NAMALWA (cell line): ENCODE data around the gene FOXN3.
"Not testable (repeated sequence)": the region's sequence is repeated elsewhere in the genome, so short reads cannot be mapped to it uniquely, and the experiment has no call there.

Experiments
- DNase-seq: peaks from one replicate; pipeline ENCODE4 v3.0.0-alpha.2; 2015; ENCODE audit warnings: low spot score

FOXN3 gene

GRCh38 chr14:89302396-89302950 is 114.6 kb downstream of the FOXN3 start:
- DNase-seq: no peak

- DNase-seq: no peak
Observed at GRCh38 chr14:89299587-89299986, 117.4 kb downstream of the FOXN3 start.

- no peak for DNase-seq
Observed at GRCh38 chr14:89298056-89298834, 118.8 kb downstream of the FOXN3 start.

- DNase-seq: no peak
Observed at GRCh38 chr14:89296281-89296745, 120.7 kb downstream of the FOXN3 start.

DNA sequence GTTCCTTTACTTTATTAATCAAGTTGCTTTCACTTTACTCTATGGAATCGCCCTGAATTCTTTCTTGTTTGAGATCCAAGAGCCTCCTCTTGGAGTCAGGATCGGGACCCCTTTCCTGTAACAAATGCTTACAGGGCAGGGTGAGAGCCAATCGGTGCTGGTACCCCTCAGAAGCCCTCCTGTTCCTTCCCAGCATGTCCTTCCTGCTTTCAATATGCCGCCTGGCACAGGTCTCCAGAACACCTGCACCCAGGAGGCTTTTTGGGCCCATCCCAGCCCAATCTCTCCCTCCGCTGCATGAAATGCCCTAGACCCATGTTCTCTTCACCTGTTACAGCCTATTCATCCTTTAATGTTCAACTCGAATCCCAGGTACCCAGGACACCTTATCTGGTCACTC is 122.2 kb downstream of the FOXN3 start:
- no peak for DNase-seq

- not testable (repeated sequence) for DNase-seq
Observed at GRCh38 chr14:89294469-89294868, 122.6 kb downstream of the FOXN3 start.

DNA sequence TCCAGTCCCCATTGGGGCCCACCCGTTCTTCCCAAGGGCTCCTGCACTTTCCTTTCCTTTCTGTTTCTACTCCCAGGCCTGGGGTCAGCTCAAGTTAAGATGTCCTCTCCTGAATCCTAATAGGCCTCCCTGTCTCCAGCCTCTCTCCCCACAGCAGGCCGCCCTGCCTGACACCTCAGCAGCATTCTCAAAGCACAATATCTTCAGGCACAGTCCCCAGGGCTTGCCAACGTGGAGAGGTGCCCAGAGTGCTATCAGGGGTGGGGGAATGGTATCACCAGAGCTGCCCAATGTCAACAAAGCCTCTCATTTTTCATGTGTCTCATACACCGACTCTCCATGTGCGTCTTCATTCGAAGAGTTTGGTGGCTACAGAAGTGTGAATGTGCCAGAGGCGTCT is 123.0 kb downstream of the FOXN3 start:
- no peak for DNase-seq

GRCh38 chr14:89293314-89293916 is 123.6 kb downstream of the FOXN3 start:
- DNase-seq: no peak

- no peak for DNase-seq
Observed at GRCh38 chr14:89292579-89293313, 124.3 kb downstream of the FOXN3 start.

- no peak for DNase-seq
Observed at GRCh38 chr14:89291351-89291940, 125.6 kb downstream of the FOXN3 start.

GRCh38 chr14:89290813-89291212 is 126.2 kb downstream of the FOXN3 start:
- DNase-seq: no peak

GRCh38 chr14:89289477-89289876 is 127.6 kb downstream of the FOXN3 start:
- DNase-seq: no peak

DNA sequence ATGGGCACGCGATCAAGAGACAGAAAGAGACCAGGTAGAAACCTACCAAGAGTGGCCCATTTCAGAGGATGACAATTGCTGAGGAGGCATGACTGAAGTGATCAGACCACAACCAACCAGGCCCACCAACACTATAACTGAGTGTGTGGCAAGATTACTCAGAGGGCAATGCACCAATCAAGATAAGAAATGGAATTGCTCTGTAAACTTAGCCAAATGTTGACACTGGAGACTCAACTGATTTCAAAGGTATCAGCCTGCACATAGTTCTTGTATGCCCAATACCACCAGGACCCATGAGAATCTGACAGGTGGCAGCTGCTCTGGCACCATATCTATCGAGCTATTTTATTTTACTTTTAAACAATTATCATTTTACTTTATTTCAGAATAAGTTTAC is 128.9 kb downstream of the FOXN3 start:
- no peak for DNase-seq

GRCh38 chr14:89284333-89285058 is 132.5 kb downstream of the FOXN3 start:
- DNase-seq: no peak

GRCh38 chr14:89283327-89284060 is 133.5 kb downstream of the FOXN3 start:
- no peak for DNase-seq

DNA sequence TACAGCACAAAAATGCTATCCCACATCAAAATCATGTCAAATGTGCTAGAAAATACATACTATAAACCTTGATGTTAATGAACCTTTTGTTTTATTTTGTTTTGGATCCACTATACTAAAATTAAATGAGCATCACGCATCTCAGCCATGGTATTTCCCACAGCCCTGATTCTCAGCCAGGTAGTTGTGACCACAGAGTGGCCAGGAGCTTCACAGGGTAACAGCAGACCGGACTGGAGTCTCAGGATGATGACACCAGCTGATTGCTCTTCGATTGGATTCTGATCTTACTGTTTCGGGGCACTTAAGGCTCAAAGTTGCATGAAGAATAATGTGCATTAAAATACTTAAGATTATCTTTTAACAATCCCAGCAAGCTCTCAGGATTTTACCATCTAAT is 134.8 kb downstream of the FOXN3 start:
- no peak for DNase-seq

- DNase-seq: no peak
Observed at GRCh38 chr14:89280600-89280999, 136.4 kb downstream of the FOXN3 start.

DNA sequence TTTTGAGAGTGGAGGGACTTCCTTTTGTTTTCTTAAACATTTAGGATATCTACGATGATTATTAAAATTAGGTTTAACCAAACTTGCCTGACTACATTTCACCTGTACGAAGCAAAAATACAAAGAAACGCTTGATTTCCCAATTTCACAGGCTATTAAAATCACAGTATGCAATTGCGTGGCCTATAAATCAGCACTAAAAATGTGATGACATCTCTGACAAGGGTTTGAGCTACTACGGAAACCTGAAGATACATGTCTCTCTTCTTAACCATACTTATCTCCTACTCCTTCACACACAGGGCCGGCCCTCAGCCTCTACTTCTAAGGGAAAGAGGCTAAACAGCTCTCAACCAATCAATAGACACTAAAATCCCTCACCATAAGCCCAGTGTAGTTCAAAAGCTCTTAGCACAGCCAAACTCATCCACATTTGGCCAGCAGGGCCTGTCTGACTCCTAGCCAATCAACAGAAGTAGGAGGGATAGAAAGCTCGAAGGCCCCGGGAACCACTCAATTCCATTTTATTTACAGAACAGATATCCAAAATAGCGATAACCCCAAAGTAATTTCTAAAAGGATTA is 137.3 kb downstream of the FOXN3 start:
- DNase-seq: no peak

DNA sequence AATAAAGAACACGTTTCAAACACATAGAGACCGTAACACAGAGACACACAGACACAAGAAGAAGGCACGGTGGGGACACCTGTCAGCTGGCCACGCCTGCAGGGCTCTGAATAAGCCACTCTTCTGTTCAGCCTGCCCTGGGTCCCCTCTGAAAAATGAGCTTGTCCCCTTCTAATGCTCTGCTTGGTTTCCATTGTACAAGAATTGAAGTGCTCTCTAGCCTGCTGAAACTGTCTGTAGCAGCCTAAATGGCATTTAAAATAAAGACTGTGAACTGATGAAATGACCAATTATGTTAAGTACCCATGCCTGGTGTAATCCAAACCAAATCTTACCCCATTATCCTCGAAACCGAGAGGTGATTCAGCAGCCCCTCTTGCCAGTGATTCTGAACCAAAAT is 139.8 kb downstream of the FOXN3 start:
- DNase-seq: no peak

DNA sequence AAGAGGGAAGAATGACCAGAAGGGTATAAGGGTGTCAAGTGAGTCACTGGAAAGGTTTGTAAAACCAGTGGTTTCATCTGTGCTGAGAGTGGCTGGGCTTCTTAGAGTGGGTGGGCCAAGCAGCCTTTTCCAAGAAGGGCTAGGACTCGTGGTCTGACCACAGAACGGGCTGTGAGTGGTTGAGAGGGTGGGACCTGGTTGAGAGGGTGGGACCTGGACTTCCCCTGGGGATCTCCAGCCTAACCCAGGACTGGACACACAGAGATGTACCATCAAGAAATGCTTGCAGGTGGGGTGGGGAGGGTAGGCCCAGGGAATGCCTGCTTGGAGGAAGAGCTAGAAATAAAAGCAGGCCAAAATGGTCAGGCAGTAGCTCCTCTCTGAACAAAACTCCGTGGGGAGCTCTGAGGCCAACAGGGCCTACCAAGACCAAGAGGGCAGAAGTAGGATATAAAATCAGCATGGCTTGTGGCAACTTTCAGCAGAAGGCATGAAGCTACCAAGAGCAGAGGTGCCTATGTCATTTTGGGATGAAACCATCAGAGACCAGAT is 140.5 kb downstream of the FOXN3 start:
- no peak for DNase-seq
